ENCODE data around the gene PLEKHA1.

- TF ChIP-seq ZNF777 (CRISPR knock-in tag; IDR thresholded peaks at IDR 0.05) (no peak), ZNF574 (CRISPR knock-in tag; IDR thresholded peaks at IDR 0.05) (no peak), CTCF (CRISPR knock-in tag; IDR thresholded peaks at IDR 0.05) (no peak), ZNF451 (CRISPR knock-in tag; IDR thresholded peaks at IDR 0.05) (no peak), BHLHE40 (IDR thresholded peaks at IDR 0.05; ENCODE audit: low read length) (no peak), E2F1 (CRISPR knock-in tag; IDR thresholded peaks at IDR 0.05) (no peak), PBX2 (CRISPR knock-in tag; IDR thresholded peaks at IDR 0.05) (no peak), FOSL1 (CRISPR knock-in tag; IDR thresholded peaks at IDR 0.05; ENCODE audit: borderline replicate concordance) (no peak), ZNF652 (CRISPR knock-in tag; IDR thresholded peaks at IDR 0.05; ENCODE audit: borderline replicate concordance, low read depth) (no peak), ZNF20 (CRISPR knock-in tag; IDR thresholded peaks at IDR 0.05) (no peak), TAF15 (IDR thresholded peaks at IDR 0.05; ENCODE audit: low read depth, low read length, poor library complexity, severe bottlenecking) (no peak)
These were observed 28.1 kb downstream of the PLEKHA1 start for GRCh38 chr10:122402548-122403131.
